Measurements from ENCODE around the gene HOXD10. TPM values are rescaled to one million over a fixed set of nuclear protein-coding genes. Genes with fewer than 3 reads are reported as not detected.

The HOXD10 gene
- total RNA-seq, 4 donors from 2014 or later: 0.56 to 0.59 TPM; not detected in 2

DNA sequence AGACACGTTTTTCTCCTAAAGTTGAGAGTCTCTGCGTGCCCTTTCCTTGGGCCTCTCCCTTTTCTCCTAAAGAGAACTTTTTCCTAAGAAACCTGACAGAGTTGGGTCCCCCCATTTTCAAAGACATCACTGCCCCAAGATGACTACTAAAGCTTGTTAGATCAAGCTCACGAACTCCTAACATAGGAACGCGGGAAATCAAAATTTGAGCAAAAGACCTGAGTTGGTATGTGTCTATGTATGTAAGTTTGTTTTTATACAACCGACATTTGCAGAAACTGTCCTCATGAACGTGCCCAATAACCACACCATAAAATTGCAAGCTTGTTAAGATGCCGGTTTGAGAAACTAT is 22.7 kb upstream of the HOXD10 start:
- no peak for TF ChIP-seq EP300 (IDR thresholded peaks at IDR 0.05)
- TF ChIP-seq POLR2A (IDR thresholded peaks at IDR 0.05): no peak
- no peak for TF ChIP-seq POLR2AphosphoS5 (IDR thresholded peaks at IDR 0.05)
- TF ChIP-seq, protein P1, sequence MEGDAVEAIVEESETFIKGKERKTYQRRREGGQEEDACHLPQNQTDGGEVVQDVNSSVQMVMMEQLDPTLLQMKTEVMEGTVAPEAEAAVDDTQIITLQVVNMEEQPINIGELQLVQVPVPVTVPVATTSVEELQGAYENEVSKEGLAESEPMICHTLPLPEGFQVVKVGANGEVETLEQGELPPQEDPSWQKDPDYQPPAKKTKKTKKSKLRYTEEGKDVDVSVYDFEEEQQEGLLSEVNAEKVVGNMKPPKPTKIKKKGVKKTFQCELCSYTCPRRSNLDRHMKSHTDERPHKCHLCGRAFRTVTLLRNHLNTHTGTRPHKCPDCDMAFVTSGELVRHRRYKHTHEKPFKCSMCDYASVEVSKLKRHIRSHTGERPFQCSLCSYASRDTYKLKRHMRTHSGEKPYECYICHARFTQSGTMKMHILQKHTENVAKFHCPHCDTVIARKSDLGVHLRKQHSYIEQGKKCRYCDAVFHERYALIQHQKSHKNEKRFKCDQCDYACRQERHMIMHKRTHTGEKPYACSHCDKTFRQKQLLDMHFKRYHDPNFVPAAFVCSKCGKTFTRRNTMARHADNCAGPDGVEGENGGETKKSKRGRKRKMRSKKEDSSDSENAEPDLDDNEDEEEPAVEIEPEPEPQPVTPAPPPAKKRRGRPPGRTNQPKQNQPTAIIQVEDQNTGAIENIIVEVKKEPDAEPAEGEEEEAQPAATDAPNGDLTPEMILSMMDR (IDR thresholded peaks at IDR 0.05): no peak
- no peak for DNase-seq (ENCODE audit: low spot score in 2 of 2)
- H3K4me3 ChIP-seq: no peak overlapping the region
- no peaks in the 10 kb centered on the region for H3K36me3 ChIP-seq
- no peak overlapping the region for H3K27ac ChIP-seq
- H3K4me1 ChIP-seq: peaks cover 46% of the 10 kb centered on the region
- peaks cover 100% of the 10 kb centered on the region for H3K27me3 ChIP-seq
- 11% methylated on average over 8 of the region's 8 CpGs for WGBS
- H3K9me3 ChIP-seq: no peaks in the 10 kb centered on the region

DNA sequence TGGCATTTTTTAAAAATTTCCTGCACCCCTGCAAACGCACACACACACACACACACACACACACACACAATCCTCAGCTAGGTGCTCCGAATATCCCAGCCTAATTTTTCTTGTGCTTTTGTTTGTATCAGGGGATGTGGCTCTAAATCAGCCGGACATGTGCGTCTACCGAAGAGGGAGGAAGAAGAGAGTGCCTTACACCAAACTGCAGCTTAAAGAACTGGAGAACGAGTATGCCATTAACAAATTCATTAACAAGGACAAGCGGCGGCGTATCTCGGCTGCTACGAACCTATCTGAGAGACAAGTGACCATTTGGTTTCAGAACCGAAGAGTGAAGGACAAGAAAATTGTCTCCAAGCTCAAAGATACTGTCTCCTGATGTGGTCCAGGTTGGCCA is 22.2 kb upstream of the HOXD10 start:
- peaks cover 100% of the 10 kb centered on the region for H3K27me3 ChIP-seq
- H3K27ac ChIP-seq: no peak overlapping the region
- H3K36me3 ChIP-seq: no peaks in the 10 kb centered on the region
- no peak for DNase-seq (ENCODE audit: low spot score in 2 of 2)
- 12% methylated on average over 12 of the region's 12 CpGs for WGBS
- no peak overlapping the region for H3K4me3 ChIP-seq
- peaks cover 49% of the 10 kb centered on the region for H3K4me1 ChIP-seq
- no peaks in the 10 kb centered on the region for H3K9me3 ChIP-seq
- no peak for TF ChIP-seq POLR2AphosphoS5 (IDR thresholded peaks at IDR 0.05)

DNA sequence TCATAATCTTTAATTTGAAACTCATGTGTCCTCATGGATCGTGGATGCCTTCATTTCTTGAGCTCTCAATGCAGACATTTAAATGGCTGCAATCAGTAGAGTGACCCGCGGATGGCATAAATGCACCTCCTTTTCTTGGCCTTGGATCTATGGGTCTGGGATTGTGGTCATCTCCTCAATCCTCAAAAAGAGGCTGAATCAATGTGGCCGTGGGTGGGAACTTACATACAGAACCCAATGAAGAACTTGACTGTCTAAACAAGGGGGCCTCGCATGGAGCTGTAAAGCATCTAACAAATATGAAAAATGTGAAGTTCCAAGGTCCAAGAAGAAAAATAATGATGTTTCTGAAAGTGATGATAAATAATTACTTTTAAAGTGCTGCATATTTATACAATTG is 21.2 kb upstream of the HOXD10 start:
- H3K27me3 ChIP-seq: peaks cover 100% of the 10 kb centered on the region
- TF ChIP-seq, protein P1 (IDR thresholded peaks at IDR 0.05): no peak
- TF ChIP-seq POLR2AphosphoS5 (IDR thresholded peaks at IDR 0.05): no peak
- no peak for TF ChIP-seq EP300 (IDR thresholded peaks at IDR 0.05)
- TF ChIP-seq POLR2A (IDR thresholded peaks at IDR 0.05): no peak
- H3K4me1 ChIP-seq: peaks cover 59% of the 10 kb centered on the region
- no peak overlapping the region for H3K4me3 ChIP-seq
- no peak for DNase-seq (ENCODE audit: low spot score in 2 of 2)
- 17% methylated on average over 5 of the region's 5 CpGs for WGBS
- no peaks in the 10 kb centered on the region for H3K36me3 ChIP-seq
- H3K9me3 ChIP-seq: no peaks in the 10 kb centered on the region
- no peak overlapping the region for H3K27ac ChIP-seq

DNA sequence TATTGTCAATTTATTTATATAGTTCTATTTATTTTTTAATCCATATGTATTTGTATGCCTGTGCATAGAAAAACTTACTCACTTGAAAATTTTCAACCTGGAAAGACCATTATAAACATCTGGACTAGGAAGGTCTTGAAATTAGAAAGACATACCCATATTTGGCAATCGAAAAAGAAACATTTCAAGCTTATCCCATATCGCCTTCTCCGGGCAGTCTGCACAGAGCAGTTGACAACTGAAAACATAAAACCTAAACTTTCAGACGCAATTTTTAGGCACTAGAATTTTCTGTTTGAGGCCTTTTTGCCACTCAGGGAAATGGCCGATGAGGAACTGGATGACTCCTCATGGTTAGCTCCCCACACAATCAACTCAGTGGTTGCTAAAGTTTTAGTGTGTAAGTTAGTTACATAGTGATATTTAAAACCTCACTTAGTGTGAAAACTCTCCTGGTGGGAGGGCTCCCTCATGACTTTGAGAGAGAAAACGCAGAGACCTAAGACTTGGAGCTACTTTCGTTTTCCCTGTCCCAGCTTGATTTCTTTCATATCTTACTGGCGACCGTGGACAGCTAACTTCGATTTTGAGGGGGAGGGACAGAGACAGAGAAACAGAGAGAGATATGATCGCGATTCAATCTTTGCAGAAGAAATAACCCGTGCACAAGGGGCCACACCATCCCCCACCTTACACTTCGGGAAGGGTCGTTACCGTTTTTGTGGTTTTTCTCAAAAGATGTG is 20.2 kb upstream of the HOXD10 start:
- DNase-seq (ENCODE audit: low spot score in 2 of 2): no peak
- H3K4me1 ChIP-seq: peaks cover 61% of the 10 kb centered on the region

DNA sequence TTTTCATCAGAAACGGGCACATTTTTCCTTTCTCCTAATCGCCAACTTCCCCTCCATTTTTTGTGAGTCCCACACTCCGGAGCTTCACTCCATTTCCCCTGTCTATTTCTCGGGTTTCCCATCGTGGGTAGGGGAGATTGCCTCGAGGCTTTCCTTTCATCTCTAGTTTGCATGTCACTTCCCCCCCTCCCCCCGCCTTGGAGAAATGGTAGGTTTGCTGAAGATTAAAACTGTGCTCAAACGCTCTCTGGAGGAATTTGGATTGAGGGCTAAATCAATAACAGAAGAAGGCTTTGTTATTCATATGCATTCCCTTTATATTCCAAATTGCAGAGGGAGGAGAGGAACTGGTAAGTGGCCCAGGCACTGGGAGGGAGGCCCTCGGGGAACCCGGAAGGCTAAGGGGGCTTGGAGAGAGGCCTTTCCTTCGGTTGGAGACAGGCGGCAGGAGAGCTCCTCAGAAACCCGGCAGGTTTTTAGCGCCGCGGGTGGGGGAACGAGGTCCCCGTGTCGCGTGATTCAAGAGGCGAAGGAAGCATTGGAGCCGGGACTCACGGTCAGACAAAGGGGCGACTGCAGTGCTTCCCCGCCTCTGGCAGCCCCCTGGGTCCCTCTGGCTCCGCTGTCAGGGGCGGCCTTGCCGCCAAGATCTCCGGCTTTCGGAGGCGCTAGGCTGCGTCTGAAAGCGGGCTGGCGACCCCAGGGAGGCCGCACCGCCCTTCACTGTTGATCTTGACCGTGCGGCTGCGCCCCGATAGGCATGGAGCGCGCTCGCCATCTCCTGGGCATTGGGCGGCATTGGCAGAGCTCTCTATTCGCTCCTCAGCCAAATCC is 19.4 kb upstream of the HOXD10 start:
- DNase-seq (ENCODE audit: low spot score in 2 of 2): peak in 1 of 2 donors; percentile 74
- Histone ChIP-seq H3K27ac (no peak overlapping the region), H3K4me3 (peak overlapping the region; percentile 47), H3K36me3 (no peaks in the 10 kb centered on the region), H3K9me3 (no peaks in the 10 kb centered on the region), H3K27me3 (peaks cover 100% of the 10 kb centered on the region), H3K4me1 (peaks cover 53% of the 10 kb centered on the region)
- WGBS: 3% methylated on average over 37 of the region's 45 CpGs
- TF ChIP-seq POLR2AphosphoS5 (IDR thresholded peaks at IDR 0.05): no peak
- TF ChIP-seq, protein P1 (IDR thresholded peaks at IDR 0.05): peak; percentile 14 to 81
- no peak for TF ChIP-seq POLR2A (IDR thresholded peaks at IDR 0.05)
- no peak for TF ChIP-seq EP300 (IDR thresholded peaks at IDR 0.05)

More for the DNA sequence above, 20.2 kb upstream of the HOXD10 start:
- no peaks in the 10 kb centered on the region for H3K9me3 ChIP-seq
- WGBS: 14% methylated on average over 16 of the region's 16 CpGs
- no peaks in the 10 kb centered on the region for H3K36me3 ChIP-seq
- H3K27me3 ChIP-seq: peaks cover 100% of the 10 kb centered on the region
- H3K27ac ChIP-seq: no peak overlapping the region
- H3K4me3 ChIP-seq: peak overlapping the region; percentile 47
- TF ChIP-seq POLR2A (IDR thresholded peaks at IDR 0.05) (no peak), POLR2AphosphoS5 (IDR thresholded peaks at IDR 0.05) (no peak)
- TF ChIP-seq, protein P1 (IDR thresholded peaks at IDR 0.05): no peak

All from suprapubic skin (tissue), 4 donors.